Neutrophil (primary cell): ENCODE measurements around the gene PSMD8.

Experiments
- H3K27ac ChIP-seq: fragments of 200-600 bp; sonication (generic); 2 replicates; pipeline ENCODE4 v1.5.1; 2016; ENCODE audit warnings: mild to moderate bottlenecking, moderate library complexity
- H3K27me3 ChIP-seq: fragments of 200-600 bp; sonication (generic); 2 replicates; pipeline ENCODE4 v1.6.0; 2016; ENCODE audit warnings: mild to moderate bottlenecking
- H3K36me3 ChIP-seq: fragments of 200-600 bp; sonication (generic); 2 replicates; pipeline ENCODE4 v1.5.1; 2017
- H3K4me1 ChIP-seq, 2 experiments: fragments of 200-600 bp in 1 of 2; sonication (generic) in 1 of 2; 1 replicate in 1 of 2; 2 replicates in 1 of 2; pipeline versions ENCODE4 v1.5.1 to v1.6.1; 2013 to 2016; ENCODE audit warnings: low read depth in 1 of 2, low read length in 1 of 2, mild to moderate bottlenecking in 1 of 2, moderate library complexity in 1 of 2; ENCODE audit not compliant: control insufficient read depth in 1 of 2, insufficient read depth in 1 of 2
- H3K4me3 ChIP-seq, 2 experiments: fragments of 200-600 bp in 1 of 2; sonication (generic) in 1 of 2; 1 replicate in 1 of 2; 2 replicates in 1 of 2; pipeline ENCODE4 v1.5.1; 2013 to 2016; ENCODE audit warnings: low read depth in 1 of 2, low read length in 1 of 2, mild to moderate bottlenecking in 1 of 2, moderate library complexity in 1 of 2
- H3K9me3 ChIP-seq: fragments of 200-600 bp; sonication (generic); 2 replicates; pipeline ENCODE4 v1.5.1; 2016
- CTCF ChIP-seq: fragments of 200-600 bp; sonication (generic); IDR thresholded peaks from 2 replicates; pipeline ENCODE4 v1.5.1; 2016; ENCODE audit warnings: antibody characterized with exemption

The PSMD8 gene

GRCh38 chr19:38385804-38386257, 11.5 kb downstream of the PSMD8 start:
- peaks cover 24 to 26% of the 10 kb centered on the region in 2 experiments for H3K4me1 ChIP-seq
- H3K27ac ChIP-seq = no peak overlapping the region
- peaks cover 47% of the 10 kb centered on the region for H3K36me3 ChIP-seq
- H3K4me3 ChIP-seq = no peak overlapping the region
- peaks cover 62% of the 10 kb centered on the region for H3K27me3 ChIP-seq
- no peaks in the 10 kb centered on the region for H3K9me3 ChIP-seq
- no peak for TF ChIP-seq CTCF

GRCh38 chr19:38386300-38386970, 12.1 kb downstream of the PSMD8 start:
- Histone ChIP-seq H3K36me3 (peaks cover 41% of the 10 kb centered on the region), H3K4me3 (peak overlapping the region; percentile 52 to 66), H3K27me3 (peaks cover 68% of the 10 kb centered on the region), H3K4me1 (peaks cover 24 to 26% of the 10 kb centered on the region in 2 experiments), H3K9me3 (no peaks in the 10 kb centered on the region), H3K27ac (no peak overlapping the region)
- no peak for TF ChIP-seq CTCF

GRCh38 chr19:38386971-38387549, 12.7 kb downstream of the PSMD8 start:
- no peak for TF ChIP-seq CTCF
- H3K27ac ChIP-seq = peak overlapping the region; percentile 59
- H3K36me3 ChIP-seq = peaks cover 35% of the 10 kb centered on the region
- no peaks in the 10 kb centered on the region for H3K9me3 ChIP-seq
- peaks cover 74% of the 10 kb centered on the region for H3K27me3 ChIP-seq
- peak overlapping the region; percentile 52 to 66 for H3K4me3 ChIP-seq
- H3K4me1 ChIP-seq = peaks cover 24 to 26% of the 10 kb centered on the region in 2 experiments

GRCh38 chr19:38387550-38388348, 13.4 kb downstream of the PSMD8 start, which contains the start of gene GGN:
TSS of gene GGN (minus strand) at chr19:38388034. CDS start at chr19:38387261, 773 bp downstream.
- Histone ChIP-seq H3K27ac (peak within 1 kb of the TSS; percentile 59), H3K9me3 (no peaks in the 10 kb centered on the region), H3K4me3 (peak within 1 kb of the TSS; percentile 52 to 66), H3K4me1 (peaks cover 24 to 26% of the 10 kb centered on the region in 2 experiments), H3K27me3 (peaks cover 81% of the 10 kb centered on the region), H3K36me3 (peaks cover 28% of the 10 kb centered on the region)
- TF ChIP-seq CTCF = no peak

- peak within 1 kb of the TSS; percentile 52 to 66 for H3K4me3 ChIP-seq
- H3K9me3 ChIP-seq = no peaks in the 10 kb centered on the region
- peaks cover 24 to 26% of the 10 kb centered on the region in 2 experiments for H3K4me1 ChIP-seq
- peaks cover 89% of the 10 kb centered on the region for H3K27me3 ChIP-seq
- no peak for TF ChIP-seq CTCF
- peak within 1 kb of the TSS; percentile 59 for H3K27ac ChIP-seq
- peaks cover 20% of the 10 kb centered on the region for H3K36me3 ChIP-seq
Measured at GRCh38 chr19:38388349-38389100, 14.2 kb downstream of the PSMD8 start, which contains the start of gene SPRED3. TSS of gene SPRED3 (plus strand) at chr19:38388697. CDS start at chr19:38390303, 1,606 bp downstream.
